ENCODE results near the gene MRM2.

DNA sequence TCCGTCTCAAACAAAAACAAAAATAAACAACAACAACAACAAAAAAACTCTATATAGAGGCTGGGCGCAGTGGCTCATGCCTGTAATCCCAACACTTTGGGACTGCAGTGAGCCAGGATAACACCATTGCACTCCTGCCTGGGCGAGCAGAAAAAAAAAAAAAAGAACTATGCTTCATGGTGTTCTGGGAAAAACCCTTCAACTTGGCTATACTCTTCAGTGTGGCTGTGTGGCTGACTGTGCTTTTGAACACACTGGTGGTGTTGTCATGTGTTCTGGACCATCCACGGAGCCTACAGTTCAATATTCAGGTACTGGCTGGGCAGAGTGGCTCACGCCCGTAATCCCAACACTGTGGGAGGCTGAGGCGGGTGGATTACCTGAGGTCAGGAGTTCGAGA is 45.7 kb upstream of the MRM2 start:
- TF ChIP-seq TCF7L2 (IDR thresholded peaks at IDR 0.05; ENCODE audit: borderline replicate concordance, extremely low read depth, insufficient read depth, insufficient read length) (no peak), YY1 (IDR thresholded peaks at IDR 0.05; ENCODE audit: extremely low read depth, insufficient replicate concordance, low read depth, low read length) (no peak), RAD21 (IDR thresholded peaks at IDR 0.05; ENCODE audit: low read depth) (no peak), ZNF274 (IDR thresholded peaks at IDR 0.05; ENCODE audit: low read depth, low read length) (no peak), SRF (IDR thresholded peaks at IDR 0.05; ENCODE audit: low read depth) (no peak), JUND (IDR thresholded peaks at IDR 0.05) (no peak), POLR2AphosphoS5 (IDR thresholded peaks at IDR 0.05; ENCODE audit: low read depth, low read length) (no peak)
- TF ChIP-seq, protein P1, sequence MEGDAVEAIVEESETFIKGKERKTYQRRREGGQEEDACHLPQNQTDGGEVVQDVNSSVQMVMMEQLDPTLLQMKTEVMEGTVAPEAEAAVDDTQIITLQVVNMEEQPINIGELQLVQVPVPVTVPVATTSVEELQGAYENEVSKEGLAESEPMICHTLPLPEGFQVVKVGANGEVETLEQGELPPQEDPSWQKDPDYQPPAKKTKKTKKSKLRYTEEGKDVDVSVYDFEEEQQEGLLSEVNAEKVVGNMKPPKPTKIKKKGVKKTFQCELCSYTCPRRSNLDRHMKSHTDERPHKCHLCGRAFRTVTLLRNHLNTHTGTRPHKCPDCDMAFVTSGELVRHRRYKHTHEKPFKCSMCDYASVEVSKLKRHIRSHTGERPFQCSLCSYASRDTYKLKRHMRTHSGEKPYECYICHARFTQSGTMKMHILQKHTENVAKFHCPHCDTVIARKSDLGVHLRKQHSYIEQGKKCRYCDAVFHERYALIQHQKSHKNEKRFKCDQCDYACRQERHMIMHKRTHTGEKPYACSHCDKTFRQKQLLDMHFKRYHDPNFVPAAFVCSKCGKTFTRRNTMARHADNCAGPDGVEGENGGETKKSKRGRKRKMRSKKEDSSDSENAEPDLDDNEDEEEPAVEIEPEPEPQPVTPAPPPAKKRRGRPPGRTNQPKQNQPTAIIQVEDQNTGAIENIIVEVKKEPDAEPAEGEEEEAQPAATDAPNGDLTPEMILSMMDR (IDR thresholded peaks at IDR 0.05 in 2 of 3, conservative IDR thresholded peaks at IDR 0.05 in 1 of 3; ENCODE audit: borderline replicate concordance in 1 of 3, insufficient read depth in 1 of 3, low read depth in 2 of 3, low read length in 2 of 3) = no peak
- TF ChIP-seq, protein P2, sequence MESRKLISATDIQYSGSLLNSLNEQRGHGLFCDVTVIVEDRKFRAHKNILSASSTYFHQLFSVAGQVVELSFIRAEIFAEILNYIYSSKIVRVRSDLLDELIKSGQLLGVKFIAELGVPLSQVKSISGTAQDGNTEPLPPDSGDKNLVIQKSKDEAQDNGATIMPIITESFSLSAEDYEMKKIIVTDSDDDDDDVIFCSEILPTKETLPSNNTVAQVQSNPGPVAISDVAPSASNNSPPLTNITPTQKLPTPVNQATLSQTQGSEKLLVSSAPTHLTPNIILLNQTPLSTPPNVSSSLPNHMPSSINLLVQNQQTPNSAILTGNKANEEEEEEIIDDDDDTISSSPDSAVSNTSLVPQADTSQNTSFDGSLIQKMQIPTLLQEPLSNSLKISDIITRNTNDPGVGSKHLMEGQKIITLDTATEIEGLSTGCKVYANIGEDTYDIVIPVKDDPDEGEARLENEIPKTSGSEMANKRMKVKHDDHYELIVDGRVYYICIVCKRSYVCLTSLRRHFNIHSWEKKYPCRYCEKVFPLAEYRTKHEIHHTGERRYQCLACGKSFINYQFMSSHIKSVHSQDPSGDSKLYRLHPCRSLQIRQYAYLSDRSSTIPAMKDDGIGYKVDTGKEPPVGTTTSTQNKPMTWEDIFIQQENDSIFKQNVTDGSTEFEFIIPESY (IDR thresholded peaks at IDR 0.05; ENCODE audit: extremely low read depth, insufficient replicate concordance, low read length) = no peak

All from HCT116 (cell line).